Liver (tissue), 3 donors: ENCODE data around the gene GLIS1.

ENCODE experiments used
- ATF3 ChIP-seq: IDR thresholded peaks from 2 replicates; pipeline ENCODE4 v1.6.1; 2016; ENCODE audit warnings: antibody characterized with exemption
- CTCF ChIP-seq: fragments of 150-350 bp; IDR thresholded peaks from 2 replicates; pipeline ENCODE4 v1.5.1; 2017; ENCODE audit warnings: improper control_type of control experiment, low read depth, low read length; ENCODE audit not compliant: missing input control
- FOXA2 ChIP-seq: IDR thresholded peaks from 2 replicates; pipeline ENCODE4 v1.6.1; 2016; ENCODE audit warnings: antibody characterized with exemption
- HNF4G ChIP-seq: IDR thresholded peaks from 2 replicates; pipeline ENCODE4 v1.6.1; 2016; ENCODE audit warnings: antibody characterized with exemption
- JUND ChIP-seq, 2 donors: IDR thresholded peaks; 2 replicates each; pipeline ENCODE4 v1.6.1; 2016; ENCODE audit warnings: antibody characterized with exemption in 2 of 2
- MAX ChIP-seq: IDR thresholded peaks from 2 replicates; pipeline ENCODE4 v1.6.1; 2016; ENCODE audit warnings: antibody characterized with exemption
- RAD21 ChIP-seq, 2 donors: IDR thresholded peaks; 2 replicates each; pipeline ENCODE4 v1.6.1; 2016; ENCODE audit warnings: antibody characterized with exemption in 2 of 2, mild to moderate bottlenecking in 2 of 2
- REST ChIP-seq: IDR thresholded peaks from 2 replicates; pipeline ENCODE4 v1.6.1; 2016; ENCODE audit warnings: antibody characterized with exemption, mild to moderate bottlenecking
- SP1 ChIP-seq: IDR thresholded peaks from 2 replicates; pipeline ENCODE4 v1.6.1; 2018; ENCODE audit warnings: antibody characterized with exemption, mild to moderate bottlenecking
- TAF1 ChIP-seq: conservative IDR thresholded peaks from 2 replicates; pipeline ENCODE4 v1.6.1; 2016; ENCODE audit warnings: antibody characterized with exemption, mild to moderate bottlenecking
- YY1 ChIP-seq: IDR thresholded peaks from 2 replicates; pipeline ENCODE4 v1.6.1; 2016; ENCODE audit warnings: antibody characterized with exemption, mild to moderate bottlenecking
- ZBTB33 ChIP-seq: IDR thresholded peaks from 2 replicates; pipeline ENCODE4 v1.6.1; 2016; ENCODE audit warnings: antibody characterized with exemption
- donor health status: healthy.
- donor health status: healthy.

- TF ChIP-seq CTCF, result no peak
- no peak for TF ChIP-seq JUND (IDR thresholded peaks at IDR 0.05)
- no peak for TF ChIP-seq MAX
- TF ChIP-seq ATF3, result no peak
- TF ChIP-seq YY1, result no peak
- TF ChIP-seq SP1, result no peak
- no peak for TF ChIP-seq HNF4G
- no peak for TF ChIP-seq ZBTB33
- no peak for TF ChIP-seq RAD21 (IDR thresholded peaks at IDR 0.05)
- TF ChIP-seq TAF1, result no peak
- no peak for TF ChIP-seq REST
- no peak for TF ChIP-seq FOXA2
These were observed 191.7 kb downstream of the GLIS1 start for GRCh38 chr1:53547231-53547790.
